SH-SY5Y (cell line): ENCODE measurements around the gene SPG7.

Experiments
- GATA2 ChIP-seq: IDR thresholded peaks from 2 replicates; pipeline ENCODE4 v1.6.1; 2011; ENCODE audit warnings: mild to moderate bottlenecking, low read depth, low read length
- GATA3 ChIP-seq: IDR thresholded peaks from 2 replicates; pipeline ENCODE4 v1.6.1; 2011; ENCODE audit warnings: low read depth, mild to moderate bottlenecking, low read length, moderate library complexity

- no peak for TF ChIP-seq GATA2
- no peak for TF ChIP-seq GATA3
These were observed 90.0 kb downstream of the SPG7 start for GRCh38 chr16:89598199-89598598.
